GM12891 (cell line): ENCODE results near the gene SFXN2.

Experiments used
- POLR2A ChIP-seq: IDR thresholded peaks from 2 replicates; pipeline ENCODE4 v1.6.1; 2011; ENCODE audit warnings: low read depth, low read length, control low read depth
- POLR2AphosphoS5 ChIP-seq: IDR thresholded peaks from 2 replicates; pipeline ENCODE4 v1.6.1; 2011; ENCODE audit warnings: low read depth, low read length, control low read depth
- POU2F2 ChIP-seq: IDR thresholded peaks from 2 replicates; pipeline ENCODE4 v1.6.1; 2011; ENCODE audit warnings: low read depth, mild to moderate bottlenecking, control low read depth, low read length, moderate library complexity
- SPI1 ChIP-seq: IDR thresholded peaks from 2 replicates; pipeline ENCODE4 v1.6.1; 2011; ENCODE audit warnings: low read depth, low read length, control low read depth
- TAF1 ChIP-seq: IDR thresholded peaks from 2 replicates; pipeline ENCODE4 v1.6.1; 2011; ENCODE audit warnings: low read depth, low read length, control low read depth

DNA sequence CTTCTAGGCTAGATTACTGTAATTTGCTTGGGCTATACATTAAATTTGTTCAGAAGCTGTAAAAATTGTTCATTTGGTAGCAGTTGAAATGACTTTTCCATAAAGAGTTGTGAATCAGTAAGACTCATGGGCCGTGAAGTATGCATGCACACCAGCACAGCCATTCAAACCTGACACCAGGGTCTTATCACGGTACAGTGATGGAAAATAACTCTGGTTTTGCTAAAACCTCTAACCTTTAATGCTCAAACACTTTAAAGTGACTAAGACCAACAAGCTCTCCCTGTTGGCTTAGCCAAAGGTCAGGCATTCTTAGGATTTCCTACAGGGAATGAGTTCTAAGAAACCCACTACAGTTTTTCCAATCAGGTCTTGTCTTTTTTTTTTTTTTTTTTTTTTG is 11.7 kb upstream of the SFXN2 start:
- TF ChIP-seq POLR2A (no peak), TAF1 (no peak), POLR2AphosphoS5 (no peak), SPI1 (no peak), POU2F2 (no peak)
